ENCODE results near the gene NSG1. TPM values are rescaled to one million over a fixed set of nuclear protein-coding genes. Genes with fewer than 3 reads are reported as not detected.
"Not testable (repeated sequence)": the region's sequence is repeated elsewhere in the genome, so short reads cannot be mapped to it uniquely, and the experiment has no call there.

The NSG1 gene
- total RNA-seq, 1 donor from 2014 or later = 218 TPM

- DNase-seq = no peak
These were observed 49.4 kb downstream of the NSG1 start for GRCh38 chr4:4436244-4436823.

GRCh38 chr4:4437798-4438470, 51.0 kb downstream of the NSG1 start:
- no peak for DNase-seq

DNA sequence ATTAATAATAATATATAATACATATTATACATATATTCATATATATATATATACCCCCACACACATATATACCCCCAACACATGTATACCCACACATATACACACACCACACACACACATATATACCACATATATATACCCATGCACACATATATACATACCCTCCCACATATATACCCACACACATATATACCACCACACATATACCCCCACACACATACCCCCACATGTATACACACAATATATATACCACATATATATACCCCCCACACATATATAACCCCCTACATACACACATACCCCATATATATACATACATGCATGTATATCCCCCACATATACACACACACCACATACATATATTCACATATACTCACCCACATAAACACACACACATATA, 52.0 kb downstream of the NSG1 start:
- DNase-seq = no peak

DNA sequence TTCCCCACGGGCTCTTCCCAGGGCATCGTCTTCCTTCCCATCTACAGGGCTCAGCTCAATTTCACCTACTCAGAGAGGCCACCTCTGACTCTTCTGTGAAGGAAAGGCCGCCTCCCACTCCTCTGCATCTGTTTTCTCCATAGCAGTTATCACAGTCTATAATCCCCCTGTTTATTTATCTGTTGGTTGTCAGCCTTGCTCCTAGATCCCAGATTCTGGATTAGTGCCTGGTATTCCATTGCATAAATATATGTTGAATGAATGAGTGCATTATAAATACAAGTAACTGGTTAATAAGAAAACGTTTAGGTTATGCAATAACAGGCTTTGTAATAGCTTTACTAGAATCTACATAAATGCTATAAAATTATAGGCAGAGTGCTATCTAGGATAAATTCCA, 52.9 kb downstream of the NSG1 start:
- DNase-seq = no peak

- DNase-seq = no peak
These were observed 53.6 kb downstream of the NSG1 start for GRCh38 chr4:4440333-4441061.

GRCh38 chr4:4443821-4444220, 56.9 kb downstream of the NSG1 start:
- DNase-seq = no peak

GRCh38 chr4:4446434-4446833, 59.5 kb downstream of the NSG1 start:
- DNase-seq = no peak

DNA sequence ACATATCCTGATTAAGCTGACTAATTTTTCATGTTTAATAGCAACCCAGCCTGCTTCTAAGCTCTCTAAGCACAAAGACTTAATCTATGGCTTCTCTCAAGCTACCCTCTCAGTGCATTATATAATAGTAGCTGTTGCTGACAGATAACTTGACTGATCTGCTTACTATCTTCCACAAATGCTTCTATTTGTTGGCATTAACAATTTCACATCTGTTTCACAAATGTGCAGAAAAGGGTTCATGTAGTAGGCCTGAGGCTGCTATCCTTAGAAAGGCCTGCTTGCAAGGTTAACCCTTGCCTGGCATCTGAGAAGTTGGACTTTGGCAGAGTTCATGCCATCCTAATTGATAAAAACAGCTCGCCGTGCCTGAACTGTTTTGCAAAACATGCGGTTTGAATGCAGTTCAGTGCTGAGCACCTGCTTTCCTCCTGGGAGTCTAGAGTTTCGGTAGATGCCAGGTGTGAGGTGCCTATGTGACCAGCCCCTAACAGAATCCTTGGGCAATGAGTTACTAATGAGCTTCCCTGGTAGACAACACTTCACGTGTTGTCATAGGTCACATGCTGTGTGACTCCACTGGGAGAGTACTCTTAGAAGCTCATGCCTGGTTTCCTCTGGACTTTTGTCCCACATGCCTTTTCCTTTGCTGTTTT, 68.4 kb downstream of the NSG1 start:
- no peak for DNase-seq

GRCh38 chr4:4456351-4456750, 69.4 kb downstream of the NSG1 start:
- DNase-seq = no peak

DNA sequence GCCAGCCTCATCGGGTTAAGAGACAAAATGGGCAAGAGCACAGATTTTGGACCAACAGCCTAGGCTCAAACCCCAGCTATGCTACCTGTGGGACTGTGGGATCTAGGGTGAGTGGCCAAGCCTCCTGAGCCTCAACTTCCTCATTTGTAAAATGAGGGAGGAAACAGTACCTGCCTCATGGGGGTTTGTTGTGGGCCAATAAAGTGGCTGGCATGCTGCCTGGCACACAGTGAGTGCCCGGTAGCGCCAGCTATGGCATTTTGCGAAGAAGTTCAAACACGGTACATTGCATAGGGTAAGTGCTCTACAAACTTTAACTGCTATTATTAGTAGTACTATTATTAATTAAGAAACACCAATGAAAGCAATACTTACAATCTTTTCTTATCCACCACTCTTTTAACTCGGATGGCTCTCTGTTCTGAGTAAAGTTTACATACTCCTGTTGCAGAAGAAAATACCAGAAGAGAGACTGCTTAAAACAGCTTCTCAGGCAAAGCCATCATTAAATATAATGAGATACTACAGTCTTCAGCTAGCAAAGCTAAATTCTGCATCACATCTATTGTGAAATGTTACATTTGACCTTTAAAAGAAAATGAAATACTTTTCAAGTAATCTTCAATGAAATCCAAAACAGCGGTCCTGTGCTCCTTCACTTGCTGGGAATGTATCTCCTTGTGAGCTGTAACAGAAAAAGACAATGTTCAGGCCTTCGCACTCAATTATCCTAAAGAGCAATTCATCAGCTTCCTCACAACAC, 70.1 kb downstream of the NSG1 start:
- no peak for DNase-seq

DNA sequence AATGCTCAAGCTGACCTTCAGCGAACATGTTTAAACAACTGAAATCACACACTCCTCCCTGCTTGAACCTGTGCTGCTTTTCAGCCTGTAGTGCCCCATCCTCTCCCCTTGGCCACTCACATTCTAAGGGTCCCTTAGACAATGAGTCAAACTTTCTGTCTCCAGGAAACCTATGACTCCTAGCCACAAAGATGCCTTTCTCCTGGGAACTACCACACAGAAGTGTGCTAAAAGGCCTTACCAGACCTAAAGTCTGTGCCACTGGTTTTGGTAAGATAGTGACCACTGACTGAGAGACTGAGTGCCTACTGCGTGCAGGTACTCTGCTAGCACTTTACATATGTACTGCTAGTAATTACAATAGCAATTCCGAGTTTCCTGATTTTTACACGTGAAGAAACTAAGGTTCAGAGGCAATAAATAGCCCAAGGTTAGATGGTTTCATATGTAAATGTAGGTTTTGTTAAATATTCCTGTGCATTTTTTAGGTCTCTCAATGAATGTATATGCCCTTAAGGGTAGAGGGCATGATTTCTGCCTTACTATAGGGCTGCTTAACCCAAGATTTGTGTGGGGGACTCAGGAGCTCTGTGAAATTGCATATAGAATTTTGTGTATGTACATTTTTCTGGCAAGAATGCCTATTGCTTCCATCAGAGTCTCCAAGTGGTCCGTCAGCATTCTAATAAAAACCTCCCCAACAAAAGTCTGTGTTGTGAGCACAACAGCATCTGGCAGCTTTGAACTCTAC, 71.1 kb downstream of the NSG1 start:
- no peak for DNase-seq

DNA sequence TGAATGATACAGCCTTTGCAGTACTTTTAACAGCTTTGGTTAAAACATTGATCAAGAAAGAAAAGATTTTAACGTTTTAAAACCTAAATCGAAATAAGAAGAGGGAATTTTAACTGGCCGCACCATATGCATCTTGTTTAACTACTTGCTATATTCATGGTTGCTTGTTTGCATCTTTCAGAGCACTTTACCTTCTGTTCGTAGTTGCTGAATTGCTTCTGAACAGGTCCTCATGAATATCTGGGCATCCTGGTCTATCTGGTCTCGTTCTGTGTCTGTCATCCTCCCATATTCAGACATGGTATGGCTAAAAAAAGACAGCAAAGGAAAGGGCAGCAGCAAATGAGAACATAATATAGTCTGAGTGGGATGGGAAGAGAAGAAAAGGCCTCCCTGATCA, 72.3 kb downstream of the NSG1 start:
- DNase-seq = no peak

DNA sequence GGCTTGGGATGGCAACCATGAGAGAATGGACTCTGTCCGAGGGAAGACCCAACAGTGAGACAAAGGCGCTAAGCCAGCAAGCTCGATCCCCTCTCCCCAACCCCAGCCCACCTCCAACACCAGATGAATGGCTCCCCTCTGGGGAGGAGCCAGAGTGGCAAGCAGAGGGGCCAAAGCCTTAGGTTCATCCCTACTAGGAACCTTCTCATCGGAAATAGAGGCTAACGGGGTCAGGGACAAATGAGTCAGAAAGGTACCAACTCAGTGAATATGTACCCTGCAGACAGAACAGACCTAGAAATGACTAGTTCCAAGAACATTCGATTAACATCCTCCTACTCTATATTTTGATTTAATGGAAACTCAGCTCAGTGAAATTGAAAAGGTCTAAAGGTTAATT, 73.9 kb downstream of the NSG1 start:
- no peak for DNase-seq

DNA sequence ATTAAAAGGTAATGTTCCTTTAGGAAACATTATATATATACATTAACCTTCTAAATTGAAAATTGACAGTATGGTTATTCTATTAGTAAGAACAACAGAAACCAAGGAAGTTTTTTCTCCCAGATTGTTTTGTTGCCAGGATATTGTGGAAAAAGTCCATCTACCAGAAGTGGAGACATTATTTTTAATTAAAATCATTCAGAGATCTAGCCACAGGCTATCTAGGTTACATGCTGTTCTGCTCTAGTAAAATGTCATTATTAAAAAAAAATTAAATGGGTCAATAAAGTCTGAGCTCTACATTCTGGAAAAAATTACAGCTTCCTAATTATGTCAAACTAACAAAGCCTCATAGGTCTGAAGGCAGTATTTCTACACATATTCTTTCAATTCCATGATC, 74.3 kb downstream of the NSG1 start:
- no peak for DNase-seq

DNA sequence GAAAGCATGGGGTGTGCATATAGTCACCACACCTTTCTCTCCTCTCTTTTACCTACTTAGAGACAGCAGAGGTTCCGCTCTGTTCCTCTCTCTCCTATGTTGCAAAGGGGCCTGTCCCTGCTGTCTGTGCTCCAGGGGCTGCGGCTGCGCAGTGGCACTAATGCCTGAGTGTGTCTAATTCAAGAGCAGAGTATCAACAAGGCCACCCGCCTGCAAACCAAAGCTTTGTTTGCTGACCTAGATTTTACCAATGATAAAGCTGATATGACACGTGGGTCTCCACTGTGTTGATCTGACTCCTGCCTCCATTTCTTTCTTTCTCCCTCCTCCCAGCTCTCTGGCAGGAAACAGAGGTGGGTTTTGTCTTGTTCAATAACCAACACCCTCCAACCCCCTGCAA, 74.9 kb downstream of the NSG1 start:
- no peak for DNase-seq

GRCh38 chr4:4462970-4463369, 76.1 kb downstream of the NSG1 start:
- no peak for DNase-seq

GRCh38 chr4:4465238-4465637, 78.3 kb downstream of the NSG1 start:
- not testable (repeated sequence) for DNase-seq

Data from occipital lobe (tissue), 2 donors.